Endothelial cell of umbilical vein (primary cell): ENCODE measurements around the gene ZBTB20.

Experiments
- EZH2 ChIP-seq: IDR thresholded peaks from 2 replicates; pipeline ENCODE4 v1.6.1; 2012; ENCODE audit warnings: borderline replicate concordance, low read depth, mild to moderate bottlenecking, moderate library complexity, low read length, inconsistent platforms; ENCODE audit not compliant: severe bottlenecking
- FOS ChIP-seq: IDR thresholded peaks from 2 replicates; pipeline ENCODE4 v1.6.1; 2011; ENCODE audit warnings: mild to moderate bottlenecking, low read length, moderate library complexity, borderline replicate concordance; ENCODE audit not compliant: insufficient read depth
- JUN ChIP-seq: IDR thresholded peaks from 2 replicates; pipeline ENCODE4 v1.6.1; 2011; ENCODE audit warnings: borderline replicate concordance, low read depth; ENCODE audit not compliant: insufficient read length, insufficient read depth
- MAX ChIP-seq: IDR thresholded peaks from 2 replicates; pipeline ENCODE4 v1.6.1; 2011; ENCODE audit not compliant: insufficient read depth, insufficient read length
- MYC ChIP-seq: IDR thresholded peaks from one replicate; pipeline ENCODE4 v1.6.1; 2011; ENCODE audit warnings: mild to moderate bottlenecking, low read depth, low read length
- POLR2A ChIP-seq: IDR thresholded peaks from 2 replicates; pipeline ENCODE4 v1.6.1; 2012; ENCODE audit warnings: low read depth, mild to moderate bottlenecking, control low read depth, low read length
- POLR2AphosphoS5 ChIP-seq: IDR thresholded peaks from 2 replicates; pipeline ENCODE4 v1.6.1; 2012; ENCODE audit warnings: low read depth, mild to moderate bottlenecking, control low read depth, low read length, moderate library complexity; ENCODE audit not compliant: insufficient read depth
- TF ChIP-seq, protein P1 (sequence below), 2 donors: IDR thresholded peaks; 1 replicate in 1 of 2; 2 replicates in 1 of 2; pipeline ENCODE4 v1.5.1; 2011; ENCODE audit warnings: low read length in 2 of 2, mild to moderate bottlenecking in 2 of 2, moderate library complexity in 2 of 2, control low read depth in 1 of 2, inconsistent platforms in 1 of 2, low read depth in 1 of 2; ENCODE audit not compliant: insufficient read depth in 1 of 2; ENCODE audit errors: extremely low read depth in 1 of 2

- TF ChIP-seq, protein P1, sequence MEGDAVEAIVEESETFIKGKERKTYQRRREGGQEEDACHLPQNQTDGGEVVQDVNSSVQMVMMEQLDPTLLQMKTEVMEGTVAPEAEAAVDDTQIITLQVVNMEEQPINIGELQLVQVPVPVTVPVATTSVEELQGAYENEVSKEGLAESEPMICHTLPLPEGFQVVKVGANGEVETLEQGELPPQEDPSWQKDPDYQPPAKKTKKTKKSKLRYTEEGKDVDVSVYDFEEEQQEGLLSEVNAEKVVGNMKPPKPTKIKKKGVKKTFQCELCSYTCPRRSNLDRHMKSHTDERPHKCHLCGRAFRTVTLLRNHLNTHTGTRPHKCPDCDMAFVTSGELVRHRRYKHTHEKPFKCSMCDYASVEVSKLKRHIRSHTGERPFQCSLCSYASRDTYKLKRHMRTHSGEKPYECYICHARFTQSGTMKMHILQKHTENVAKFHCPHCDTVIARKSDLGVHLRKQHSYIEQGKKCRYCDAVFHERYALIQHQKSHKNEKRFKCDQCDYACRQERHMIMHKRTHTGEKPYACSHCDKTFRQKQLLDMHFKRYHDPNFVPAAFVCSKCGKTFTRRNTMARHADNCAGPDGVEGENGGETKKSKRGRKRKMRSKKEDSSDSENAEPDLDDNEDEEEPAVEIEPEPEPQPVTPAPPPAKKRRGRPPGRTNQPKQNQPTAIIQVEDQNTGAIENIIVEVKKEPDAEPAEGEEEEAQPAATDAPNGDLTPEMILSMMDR (IDR thresholded peaks at IDR 0.05; ENCODE audit: extremely low read depth in 1 of 2, insufficient read depth in 1 of 2, low read depth in 1 of 2, low read length in 2 of 2) = no peak
- TF ChIP-seq EZH2 (no peak), JUN (no peak), POLR2A (no peak), MAX (no peak), POLR2AphosphoS5 (no peak), MYC (no peak), FOS (no peak)
Observed at GRCh38 chr3:115161866-115162265, 14.8 kb upstream of the ZBTB20 start.
